Right lobe of liver (tissue), 4 donors: ENCODE results near the gene CELSR1.

Experiments used
- POLR2A ChIP-seq: fragments of 450-650 bp; IDR thresholded peaks from one replicate; pipeline ENCODE4 v1.6.1; 2017; ENCODE audit warnings: antibody characterized with exemption, mild to moderate bottlenecking
- TF ChIP-seq, protein P1 (sequence below), 4 donors: fragments of 200-600 bp in 3 of 4; fragments of 450-650 bp in 1 of 4; IDR thresholded peaks; one replicate each; pipeline versions ENCODE4 v1.5.1 to v1.8.0; 2016 to 2022; ENCODE audit warnings: antibody characterized with exemption in 4 of 4, mild to moderate bottlenecking in 2 of 4
- donor health status: DM: no; HTN: no; CAD: no.
- donor health status: DM: no; HTN: no; CAD: no.
- donor health status: DM: no; HTN: yes; CAD: no.

DNA sequence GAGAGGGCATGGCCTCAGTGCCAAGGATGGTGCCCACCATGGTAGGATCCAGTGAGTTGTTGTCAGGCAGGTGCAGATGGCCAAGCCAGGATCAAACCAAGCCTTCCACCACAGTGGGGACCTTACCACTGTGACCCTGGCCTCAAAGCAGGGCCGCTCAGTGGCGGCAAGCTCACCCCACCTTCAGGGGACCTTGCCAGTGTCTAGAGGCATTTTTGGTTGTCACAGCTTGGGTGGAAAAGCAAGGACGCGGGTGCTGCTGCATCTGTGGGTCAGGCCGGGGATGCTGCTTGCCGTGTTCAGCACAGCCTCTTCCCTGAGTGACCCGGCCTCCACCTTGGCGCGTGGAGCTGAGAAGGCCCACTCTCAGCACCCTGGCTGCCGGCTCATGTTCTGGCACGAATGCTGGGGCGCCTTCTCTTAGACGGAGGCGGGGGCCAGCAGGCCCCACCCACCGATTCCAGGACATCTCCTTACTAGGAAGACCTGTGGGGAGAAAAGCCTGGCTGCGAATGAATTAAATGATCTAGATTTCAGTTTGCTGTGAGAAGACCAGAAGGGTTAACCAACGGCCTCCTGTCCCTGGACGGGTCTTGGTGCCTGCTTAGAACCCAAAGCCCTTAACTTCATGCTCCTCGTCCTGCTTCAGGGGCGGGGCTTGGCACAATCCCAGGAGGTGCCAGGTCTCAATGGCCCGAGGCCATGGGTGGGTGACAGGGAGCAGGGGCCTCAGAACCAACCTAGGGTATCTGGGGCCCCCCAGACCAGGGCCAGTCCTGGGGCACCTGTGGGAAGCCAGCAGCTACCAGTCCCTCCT, 183.0 kb downstream of the CELSR1 start:
- TF ChIP-seq, protein P1, sequence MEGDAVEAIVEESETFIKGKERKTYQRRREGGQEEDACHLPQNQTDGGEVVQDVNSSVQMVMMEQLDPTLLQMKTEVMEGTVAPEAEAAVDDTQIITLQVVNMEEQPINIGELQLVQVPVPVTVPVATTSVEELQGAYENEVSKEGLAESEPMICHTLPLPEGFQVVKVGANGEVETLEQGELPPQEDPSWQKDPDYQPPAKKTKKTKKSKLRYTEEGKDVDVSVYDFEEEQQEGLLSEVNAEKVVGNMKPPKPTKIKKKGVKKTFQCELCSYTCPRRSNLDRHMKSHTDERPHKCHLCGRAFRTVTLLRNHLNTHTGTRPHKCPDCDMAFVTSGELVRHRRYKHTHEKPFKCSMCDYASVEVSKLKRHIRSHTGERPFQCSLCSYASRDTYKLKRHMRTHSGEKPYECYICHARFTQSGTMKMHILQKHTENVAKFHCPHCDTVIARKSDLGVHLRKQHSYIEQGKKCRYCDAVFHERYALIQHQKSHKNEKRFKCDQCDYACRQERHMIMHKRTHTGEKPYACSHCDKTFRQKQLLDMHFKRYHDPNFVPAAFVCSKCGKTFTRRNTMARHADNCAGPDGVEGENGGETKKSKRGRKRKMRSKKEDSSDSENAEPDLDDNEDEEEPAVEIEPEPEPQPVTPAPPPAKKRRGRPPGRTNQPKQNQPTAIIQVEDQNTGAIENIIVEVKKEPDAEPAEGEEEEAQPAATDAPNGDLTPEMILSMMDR (IDR thresholded peaks at IDR 0.05): no peak
- no peak for TF ChIP-seq POLR2A
